ENCODE results near the gene NACAD. TPM values are rescaled to one million over a fixed set of nuclear protein-coding genes. Genes with fewer than 3 reads are reported as not detected.

The NACAD gene
- polyA plus RNA-seq, 10 donors: 4.0 to 8.4 (median 5.7) TPM

Other genes starting within 250 kb of the NACAD start
- gene H2AZ2, start 240.9 kb downstream of the NACAD start, polyA plus RNA-seq (ENCODE audit: insufficient read length in 10 of 10): 100 to 1,000 TPM; 128 to 176 (median 139) TPM
- 10 to 100 TPM; 27.4 to 40.8 (median 35.1) TPM for gene PURB, start 203.4 kb downstream of the NACAD start, polyA plus RNA-seq (ENCODE audit: insufficient read length in 10 of 10)
- 1 to 10 TPM in 4 of 10 donors, under 1 TPM in 6; 0.42 to 6.6 (median 0.81) TPM for gene MYO1G, start 110.0 kb downstream of the NACAD start, polyA plus RNA-seq (ENCODE audit: insufficient read length in 10 of 10)
- 10 to 100 TPM; 37.7 to 44.1 (median 40.4) TPM for gene CCM2, start 88.8 kb downstream of the NACAD start, polyA plus RNA-seq (ENCODE audit: insufficient read length in 10 of 10)
- 10 to 100 TPM; 31.4 to 44.2 (median 37.5) TPM for gene TBRG4, start 22.7 kb upstream of the NACAD start, polyA plus RNA-seq (ENCODE audit: insufficient read length in 10 of 10)
- gene RAMP3, start 68.8 kb upstream of the NACAD start, polyA plus RNA-seq (ENCODE audit: insufficient read length in 10 of 10): 1 to 10 TPM; 1.7 to 6.9 (median 4.9) TPM